ENCODE data around the gene KASH5. TPM values are rescaled to one million over a fixed set of nuclear protein-coding genes. Genes with fewer than 3 reads are reported as not detected.

Gene KASH5
- total and polyA plus RNA-seq, 11 donors = not detected

DNA sequence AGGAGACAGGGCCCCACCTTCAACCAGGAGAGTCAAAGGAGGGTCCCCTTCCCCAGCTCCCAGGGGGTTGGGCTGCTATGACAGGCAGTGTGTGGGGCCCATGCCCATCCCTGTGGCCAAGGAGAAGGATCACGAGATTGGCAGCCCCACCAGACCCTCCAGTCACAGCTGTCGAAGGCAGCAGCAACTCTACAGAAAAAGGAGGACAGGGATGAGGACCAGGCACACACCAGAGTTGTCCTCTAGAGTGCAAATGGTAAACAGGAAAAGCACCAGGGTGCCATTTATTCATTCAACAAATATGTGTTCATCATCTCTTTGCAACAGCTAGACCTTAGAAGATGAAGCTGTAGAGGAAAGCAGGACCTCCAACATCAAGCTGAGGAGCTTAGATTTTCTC is 31.1 kb downstream of the KASH5 start:
- peaks cover 29 to 93% (median 57%) of the 10 kb centered on the region in 9 donors for H3K27me3 ChIP-seq
- no peaks in the 10 kb centered on the region for H3K9me3 ChIP-seq
- DNase-seq = no peak
- H3K36me3 ChIP-seq = no peaks in the 10 kb centered on the region
- peaks cover 0 to 35% (median 27%) of the 10 kb centered on the region in 12 donors for H3K4me1 ChIP-seq
- TF ChIP-seq CTCF (IDR thresholded peaks at IDR 0.05) (no peak), POLR2A (IDR thresholded peaks at IDR 0.05) (no peak)
- H3K27ac ChIP-seq = no peak overlapping the region
- intact Hi-C loops (cut with DNase I) = no loop called here
- no peak overlapping the region for H3K4me3 ChIP-seq
- WGBS, 4 donors = 80 to 88% (median 81%) methylated on average over 2 of the region's 2 CpGs
- no peak for ATAC-seq

DNA sequence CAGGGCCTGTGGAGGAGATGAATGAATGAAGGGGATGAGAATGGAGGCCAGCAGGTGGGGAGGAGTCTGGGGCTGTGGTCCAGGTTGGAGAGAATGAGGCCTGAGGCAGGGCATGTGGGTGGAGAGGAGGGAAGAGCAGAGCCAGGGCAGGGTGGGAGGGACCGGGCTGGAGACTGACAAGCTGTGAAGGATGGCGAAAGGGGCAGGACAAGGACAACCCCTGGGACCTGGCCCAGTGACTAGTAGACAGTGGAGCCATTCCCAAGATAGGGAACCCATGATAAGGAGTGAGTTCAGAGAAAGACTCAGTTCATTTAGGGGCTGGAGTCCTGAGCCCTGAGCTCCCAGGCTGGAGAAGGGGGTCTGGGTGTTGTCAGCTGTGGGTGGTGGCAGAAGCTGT is 32.2 kb downstream of the KASH5 start:
- intact Hi-C loops (cut with DNase I) = no loop called here

GRCh38 chr19:49421039-49421877 is 33.2 kb downstream of the KASH5 start:
- 6 to 10% (median 8%) methylated on average over 39 to 48 of the region's 48 CpGs for WGBS, 4 donors
- Histone ChIP-seq H3K36me3 (no peaks in the 10 kb centered on the region), H3K27me3 (peaks cover 40 to 100% (median 76%) of the 10 kb centered on the region in 9 donors), H3K4me1 (peaks cover 0 to 39% (median 27%) of the 10 kb centered on the region in 12 donors), H3K27ac (no peak overlapping the region), H3K9me3 (no peaks in the 10 kb centered on the region), H3K4me3 (peak overlapping the region in 9 of 12 donors; percentile 11 to 39 (median 28))
- DNase-seq = peak; percentile 70 to 83 (median 73)
- TF ChIP-seq CTCF (IDR thresholded peaks at IDR 0.05) (no peak), POLR2A (IDR thresholded peaks at IDR 0.05) (no peak)
- peak; percentile 41 to 84 (median 66) for ATAC-seq
- intact Hi-C loops (cut with DNase I) = no loop called here

More for the DNA sequence above, 32.2 kb downstream of the KASH5 start:
- H3K4me3 ChIP-seq = no peak overlapping the region
- peaks cover 32 to 99% (median 66%) of the 10 kb centered on the region in 9 donors for H3K27me3 ChIP-seq
- TF ChIP-seq CTCF (IDR thresholded peaks at IDR 0.05) (no peak), POLR2A (IDR thresholded peaks at IDR 0.05) (no peak)
- no peaks in the 10 kb centered on the region for H3K9me3 ChIP-seq
- ATAC-seq (no peak), DNase-seq (no peak)
- 65 to 73% (median 70%) methylated on average over 2 of the region's 2 CpGs for WGBS, 4 donors
- H3K27ac ChIP-seq = no peak overlapping the region
- H3K36me3 ChIP-seq = no peaks in the 10 kb centered on the region
- peaks cover 0 to 35% (median 27%) of the 10 kb centered on the region in 12 donors for H3K4me1 ChIP-seq

- intact Hi-C loops (cut with DNase I) = no loop called here
- no peaks in the 10 kb centered on the region for H3K36me3 ChIP-seq
- peaks cover 0 to 42% (median 27%) of the 10 kb centered on the region in 12 donors for H3K4me1 ChIP-seq
- 14 to 20% (median 19%) methylated on average over 3 of the region's 3 CpGs for WGBS, 4 donors
- ATAC-seq = no peak
- H3K9me3 ChIP-seq = no peaks in the 10 kb centered on the region
- TF ChIP-seq POLR2A (IDR thresholded peaks at IDR 0.05) (no peak), CTCF (IDR thresholded peaks at IDR 0.05) (no peak)
- no peak overlapping the region for H3K27ac ChIP-seq
- no peak for DNase-seq
- H3K27me3 ChIP-seq = peaks cover 44 to 100% (median 79%) of the 10 kb centered on the region in 9 donors
- H3K4me3 ChIP-seq = peak overlapping the region in 1 of 12 donors; percentile 3
These were observed 33.8 kb downstream of the KASH5 start for GRCh38 chr19:49421878-49422202.
